ENCODE measurements around the gene ITGB1.

DNA sequence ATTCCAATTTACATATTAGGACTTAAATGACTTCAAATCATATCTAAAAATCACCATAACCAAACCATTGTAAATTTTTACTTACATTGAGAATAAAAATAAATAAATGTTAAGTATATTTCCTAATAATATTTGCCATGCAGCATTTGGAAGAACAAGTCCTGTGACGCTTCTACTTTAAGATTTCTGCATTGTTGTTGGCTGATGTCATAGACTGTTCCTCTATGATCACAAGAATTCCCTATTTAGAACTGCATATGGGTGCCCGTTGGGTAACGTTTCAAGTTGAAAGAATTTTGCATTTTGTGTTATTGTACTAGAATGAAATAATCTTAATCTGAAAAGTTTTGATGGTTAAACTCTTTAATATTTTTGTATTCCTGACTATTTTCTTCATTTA lies 5.1 kb upstream of the ITGB1 start:
- TF ChIP-seq, protein P1, sequence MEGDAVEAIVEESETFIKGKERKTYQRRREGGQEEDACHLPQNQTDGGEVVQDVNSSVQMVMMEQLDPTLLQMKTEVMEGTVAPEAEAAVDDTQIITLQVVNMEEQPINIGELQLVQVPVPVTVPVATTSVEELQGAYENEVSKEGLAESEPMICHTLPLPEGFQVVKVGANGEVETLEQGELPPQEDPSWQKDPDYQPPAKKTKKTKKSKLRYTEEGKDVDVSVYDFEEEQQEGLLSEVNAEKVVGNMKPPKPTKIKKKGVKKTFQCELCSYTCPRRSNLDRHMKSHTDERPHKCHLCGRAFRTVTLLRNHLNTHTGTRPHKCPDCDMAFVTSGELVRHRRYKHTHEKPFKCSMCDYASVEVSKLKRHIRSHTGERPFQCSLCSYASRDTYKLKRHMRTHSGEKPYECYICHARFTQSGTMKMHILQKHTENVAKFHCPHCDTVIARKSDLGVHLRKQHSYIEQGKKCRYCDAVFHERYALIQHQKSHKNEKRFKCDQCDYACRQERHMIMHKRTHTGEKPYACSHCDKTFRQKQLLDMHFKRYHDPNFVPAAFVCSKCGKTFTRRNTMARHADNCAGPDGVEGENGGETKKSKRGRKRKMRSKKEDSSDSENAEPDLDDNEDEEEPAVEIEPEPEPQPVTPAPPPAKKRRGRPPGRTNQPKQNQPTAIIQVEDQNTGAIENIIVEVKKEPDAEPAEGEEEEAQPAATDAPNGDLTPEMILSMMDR (IDR thresholded peaks at IDR 0.05) = no peak
- no peak for TF ChIP-seq POLR2A (IDR thresholded peaks at IDR 0.05)
